HEK293 (cell line): ENCODE results near the gene ZNF780B.

ENCODE experiments used
- CTCF ChIA-PET: fragments of 350-600 bp; formaldehyde crosslinking; extraction: SDS; loops from one replicate; lab custom pipeline; 2021; ENCODE audit warnings: antibody characterized with exemption; lab: Yijun Ruan, JAX
- POLR2A ChIA-PET: fragments of 300-600 bp; formaldehyde crosslinking; extraction: SDS; loops from one replicate; lab custom pipeline; 2020; ENCODE audit warnings: antibody characterized with exemption, inconsistent platforms; lab: Yijun Ruan, JAX
- H3K27ac ChIP-seq: fragments of 200-500 bp; sonication (Bioruptor generic); 2 replicates; pipeline ENCODE4 v1.5.1; 2014; ENCODE audit warnings: low read depth, low read length, control low read depth, inconsistent platforms; ENCODE audit errors: extremely low read depth
- H3K36me3 ChIP-seq, 2 experiments: fragments of 200-500 bp in 1 of 2; sonication (Bioruptor generic) in 1 of 2; 1 replicate in 1 of 2; 2 replicates in 1 of 2; pipeline ENCODE4 v1.5.1; 2014 to 2017; ENCODE audit warnings: inconsistent platforms in 2 of 2, low read length in 2 of 2; ENCODE audit not compliant: control insufficient read depth in 2 of 2, insufficient read depth in 1 of 2
- H3K4me1 ChIP-seq: fragments of 200-500 bp; sonication (Bioruptor generic); 2 replicates; pipeline ENCODE4 v1.5.1; 2014; ENCODE audit warnings: mild to moderate bottlenecking, low read length, inconsistent platforms; ENCODE audit not compliant: control insufficient read depth, insufficient read depth
- H3K4me3 ChIP-seq: 2 replicates; pipeline ENCODE4 v1.5.1; 2011; ENCODE audit warnings: low read depth, mild to moderate bottlenecking, control low read depth, low read length, moderate library complexity
- H3K9me3 ChIP-seq: fragments of 200-500 bp; sonication (Bioruptor generic); 2 replicates; pipeline ENCODE4 v1.5.1; 2014; ENCODE audit warnings: low read depth, low read length, inconsistent platforms; ENCODE audit not compliant: control insufficient read depth, insufficient read depth
- HIC1 ChIP-seq: fragments of 450-650 bp; formaldehyde crosslinking; IDR thresholded peaks from 2 replicates; pipeline ENCODE4 v1.5.1; 2016; ENCODE audit warnings: missing biosample characterization, missing genetic modification characterization
- IKZF3 ChIP-seq: fragments of 450-650 bp; IDR thresholded peaks from 2 replicates; pipeline ENCODE4 v1.5.0; 2018; ENCODE audit warnings: missing biosample characterization, mild to moderate bottlenecking, missing genetic modification characterization, moderate library complexity
- KLF17 ChIP-seq: fragments of 450-650 bp; formaldehyde crosslinking; IDR thresholded peaks from 2 replicates; pipeline ENCODE4 v1.5.1; 2016; ENCODE audit warnings: missing biosample characterization, missing genetic modification characterization
- MYNN ChIP-seq: fragments of 450-650 bp; formaldehyde crosslinking; IDR thresholded peaks from 2 replicates; pipeline ENCODE4 v1.5.1; 2016; ENCODE audit warnings: missing biosample characterization, missing genetic modification characterization, borderline replicate concordance
- PATZ1 ChIP-seq: fragments of 450-650 bp; formaldehyde crosslinking; IDR thresholded peaks from 2 replicates; pipeline ENCODE4 v1.5.1; 2016; ENCODE audit warnings: missing biosample characterization, missing genetic modification characterization
- SP7 ChIP-seq: fragments of 450-650 bp; formaldehyde crosslinking; IDR thresholded peaks from 2 replicates; pipeline ENCODE4 v1.5.1; 2016; ENCODE audit warnings: missing biosample characterization, missing genetic modification characterization
- YY1 ChIP-seq: fragments of 450-650 bp; formaldehyde crosslinking; IDR thresholded peaks from 2 replicates; pipeline ENCODE4 v1.5.1; 2018; ENCODE audit warnings: missing biosample characterization, missing genetic modification characterization
- YY2 ChIP-seq: fragments of 450-650 bp; formaldehyde crosslinking; IDR thresholded peaks from 2 replicates; pipeline ENCODE4 v1.5.1; 2016; ENCODE audit warnings: missing biosample characterization, missing genetic modification characterization
- ZNF121 ChIP-seq: fragments of 450-650 bp; formaldehyde crosslinking; IDR thresholded peaks from 2 replicates; pipeline ENCODE4 v1.5.1; 2016; ENCODE audit warnings: missing biosample characterization, missing genetic modification characterization
- ZNF138 ChIP-seq: fragments of 450-650 bp; formaldehyde crosslinking; IDR thresholded peaks from 2 replicates; pipeline ENCODE4 v1.5.1; 2016; ENCODE audit warnings: missing biosample characterization, missing genetic modification characterization, borderline replicate concordance
- ZNF146 ChIP-seq: fragments of 450-650 bp; formaldehyde crosslinking; IDR thresholded peaks from 2 replicates; pipeline ENCODE4 v1.5.1; 2016; ENCODE audit warnings: missing biosample characterization, missing genetic modification characterization
- ZNF155 ChIP-seq: fragments of 450-650 bp; formaldehyde crosslinking; IDR thresholded peaks from 2 replicates; pipeline ENCODE4 v1.5.1; 2016; ENCODE audit warnings: missing biosample characterization, missing genetic modification characterization
- ZNF223 ChIP-seq: fragments of 450-650 bp; formaldehyde crosslinking; IDR thresholded peaks from 2 replicates; pipeline ENCODE4 v1.5.1; 2016; ENCODE audit warnings: missing biosample characterization, missing genetic modification characterization
- ZNF248 ChIP-seq: fragments of 450-650 bp; formaldehyde crosslinking; IDR thresholded peaks from 2 replicates; pipeline ENCODE4 v1.5.1; 2017; ENCODE audit warnings: missing biosample characterization, missing genetic modification characterization
- ZNF324 ChIP-seq: fragments of 450-650 bp; formaldehyde crosslinking; IDR thresholded peaks from 2 replicates; pipeline ENCODE4 v1.5.1; 2016; ENCODE audit warnings: missing biosample characterization, missing genetic modification characterization
- ZNF394 ChIP-seq: fragments of 450-650 bp; formaldehyde crosslinking; IDR thresholded peaks from 2 replicates; pipeline ENCODE4 v1.5.1; 2016; ENCODE audit warnings: missing biosample characterization, missing genetic modification characterization, mild to moderate bottlenecking, moderate library complexity, borderline replicate concordance
- ZNF488 ChIP-seq: fragments of 450-650 bp; formaldehyde crosslinking; IDR thresholded peaks from 2 replicates; pipeline ENCODE4 v1.5.1; 2016; ENCODE audit warnings: missing biosample characterization, missing genetic modification characterization
- ZNF544 ChIP-seq: fragments of 450-650 bp; formaldehyde crosslinking; IDR thresholded peaks from 2 replicates; pipeline ENCODE4 v1.5.0; 2017; ENCODE audit warnings: missing biosample characterization, missing genetic modification characterization
- ZNF624 ChIP-seq: fragments of 450-650 bp; formaldehyde crosslinking; IDR thresholded peaks from 2 replicates; pipeline ENCODE4 v1.5.1; 2017; ENCODE audit warnings: missing biosample characterization, missing genetic modification characterization
- ZNF701 ChIP-seq: fragments of 450-650 bp; formaldehyde crosslinking; IDR thresholded peaks from 2 replicates; pipeline ENCODE4 v1.5.1; 2016; ENCODE audit warnings: missing biosample characterization, missing genetic modification characterization
- ZNF76 ChIP-seq: fragments of 450-650 bp; formaldehyde crosslinking; IDR thresholded peaks from 2 replicates; pipeline ENCODE4; 2016; ENCODE audit warnings: low read depth, missing biosample characterization, missing genetic modification characterization, borderline replicate concordance
- ZNF768 ChIP-seq: fragments of 450-650 bp; formaldehyde crosslinking; IDR thresholded peaks from 2 replicates; pipeline ENCODE4 v1.5.1; 2018; ENCODE audit warnings: missing biosample characterization, mild to moderate bottlenecking, missing genetic modification characterization

Gene ZNF780B

GRCh38 chr19:39998501-39998900 is 57.5 kb downstream of the ZNF780B start:
- ChIA-PET CTCF (interaction anchor here (1.4 kb wide), 1 partner anchor 141 kb away, joined by 4 read pairs; no protein-coding TSS in a partner anchor), POLR2A (interaction anchor here (2.2 to 3.1 kb wide), 2 partner anchors 28 to 92 kb away, joined by 11 to 49 read pairs; partner anchors contain the start of genes PSMC4 and ZNF780A)
- H3K27ac ChIP-seq, result no peak overlapping the region

GRCh38 chr19:39997638-39998216 is 58.3 kb downstream of the ZNF780B start:
- CTCF ChIA-PET, result interaction anchor here (0.5 to 2.5 kb wide), 4 partner anchors 27 to 446 kb away, joined by 3 to 17 read pairs (median 4); partner anchors contain the start of genes PSMC4 and TTC9B
- POLR2A ChIA-PET, result interaction anchor here (0.6 to 3.1 kb wide), 12 partner anchors 9 to 196 kb away, joined by 3 to 49 read pairs (median 5); partner anchors contain the start of genes FBL, PSMC4, ZNF780A and ZNF780B
- TF ChIP-seq ZNF223 (tag by site-specific recombination) (no peak), ZNF768 (peak; percentile 41; the same call in 1 of the 2 replicates)
- Histone ChIP-seq H3K4me1 (peaks cover 9% of the 10 kb centered on the region), H3K36me3 (peaks cover 3 to 47% of the 10 kb centered on the region in 2 experiments), H3K9me3 (0 out of 2 replicates have a peak, but pooled peaks cover 4% of the 10 kb centered on the region), H3K27ac (peak overlapping the region; percentile 83; the same call in 1 of the 2 replicates), H3K4me3 (peak overlapping the region; percentile 84)

More at GRCh38 chr19:39998501-39998900, 57.5 kb downstream of the ZNF780B start:
- Histone ChIP-seq H3K36me3 (peaks cover 3 to 55% of the 10 kb centered on the region in 2 experiments), H3K4me1 (peaks cover 9% of the 10 kb centered on the region), H3K9me3 (peaks cover 4% of the 10 kb centered on the region; the same call in 1 of the 2 replicates), H3K4me3 (no peak overlapping the region)
- TF ChIP-seq ZNF248 (no peak), ZNF544 (tag by site-specific recombination) (no peak), IKZF3 (tag by site-specific recombination) (no peak), ZNF624 (tag by site-specific recombination) (no peak)

- Histone ChIP-seq H3K9me3 (0 out of 2 replicates have a peak, but pooled peaks cover 4% of the 10 kb centered on the region), H3K36me3 (peaks cover 3 to 40% of the 10 kb centered on the region in 2 experiments), H3K27ac (peak within 1 kb of the TSS; percentile 83), H3K4me1 (peaks cover 9% of the 10 kb centered on the region), H3K4me3 (peak within 1 kb of the TSS; percentile 84)
- POLR2A ChIA-PET, result interaction anchor here (0.6 to 3.1 kb wide), 16 partner anchors 8 to 561 kb away, joined by 3 to 49 read pairs (median 4); partner anchors contain the start of genes FBL, PSMC4, RPS16 and ZNF780A
- CTCF ChIA-PET, result interaction anchor here (0.5 to 2.5 kb wide), 7 partner anchors 27 to 501 kb away, joined by 3 to 17 read pairs (median 3); partner anchors contain the start of genes PSMC4 and TTC9B
- peak; percentile 86 for TF ChIP-seq MYNN
- peak; percentile 92 for TF ChIP-seq ZNF121 (tag by site-specific recombination)
- peak; percentile 11; the same call in 1 of the 2 replicates for TF ChIP-seq ZNF394
- TF ChIP-seq YY1 (tag by site-specific recombination), result 0 out of 2 replicates have a peak, but pooled peaks have one; percentile 33
- TF ChIP-seq ZNF146 (tag by site-specific recombination), result peak; percentile 28; the same call in 1 of the 2 replicates
- TF ChIP-seq ZNF76 (tag by site-specific recombination), result peak; percentile 99
- 0 out of 2 replicates have a peak, but pooled peaks have one; percentile 27 for TF ChIP-seq HIC1 (tag by site-specific recombination)
- TF ChIP-seq SP7 (tag by site-specific recombination), result peak; percentile 87
- TF ChIP-seq ZNF138 (tag by site-specific recombination), result no peak
- peak; percentile 58 for TF ChIP-seq KLF17 (tag by site-specific recombination)
- TF ChIP-seq ZNF155, result no peak
- peak; percentile 83 for TF ChIP-seq PATZ1 (tag by site-specific recombination)
- no peak for TF ChIP-seq ZNF701 (tag by site-specific recombination)
- peak; percentile 85; the same call in 1 of the 2 replicates for TF ChIP-seq ZNF324 (tag by site-specific recombination)
- TF ChIP-seq YY2, result peak; percentile 76; the same call in 1 of the 2 replicates
- no peak; the same call in 1 of the 2 replicates for TF ChIP-seq ZNF488 (tag by site-specific recombination)
These were observed 59.0 kb downstream of the ZNF780B start, which contains the start of gene ZNF546 for GRCh38 chr19:39996811-39997637. Gene ZNF546, plus strand, starts transcription at chr19:39997060. Its CDS starts 1,267 bp downstream, at chr19:39998327.
